ENCODE results near the gene HIP1R.

Gene HIP1R

GRCh38 chr12:122842505-122843405 lies 7.5 kb downstream of the HIP1R start:
- CTCF ChIA-PET = interaction anchor here (1.1 to 1.9 kb wide), 2 partner anchors 17 to 49 kb away, joined by 4 to 8 read pairs; no protein-coding TSS in a partner anchor
- H3K27ac ChIP-seq (ENCODE audit: extremely low read depth, low read depth, low read length) = no peak overlapping the region
- peaks cover 10% of the 10 kb centered on the region for H3K4me1 ChIP-seq (ENCODE audit: control insufficient read depth, insufficient read depth, low read length)
- H3K4me3 ChIP-seq (ENCODE audit: low read depth, low read length) = no peak overlapping the region
- TF ChIP-seq ZNF341 (tag by site-specific recombination; IDR thresholded peaks at IDR 0.05; ENCODE audit: low read depth) (no peak), ATF2 (tag by site-specific recombination; IDR thresholded peaks at IDR 0.05; ENCODE audit: low read depth) (no peak), GLIS2 (tag by site-specific recombination; IDR thresholded peaks at IDR 0.05) (0 out of 2 replicates have a peak, but pooled peaks have one; percentile 25)
- POLR2A ChIA-PET = interaction anchor here (0.6 to 1.2 kb wide), 3 partner anchors 43 to 132 kb away, joined by 3 to 4 read pairs (median 3); partner anchors contain the start of gene CCDC62
- H3K36me3 ChIP-seq (ENCODE audit: control insufficient read depth in 2 of 2, insufficient read depth in 1 of 2, low read length in 2 of 2) = peaks cover 0 to 7% of the 10 kb centered on the region in 2 experiments; a peak in 1 of 3 replicates
- no peaks in the 10 kb centered on the region for H3K9me3 ChIP-seq (ENCODE audit: control insufficient read depth, insufficient read depth, low read depth, low read length)

GRCh38 chr12:122843455-122843854 lies 8.2 kb downstream of the HIP1R start:
- Histone ChIP-seq H3K4me1 (ENCODE audit: control insufficient read depth, insufficient read depth, low read length) (peaks cover 5% of the 10 kb centered on the region; the same call in 1 of the 2 replicates), H3K36me3 (ENCODE audit: control insufficient read depth in 2 of 2, insufficient read depth in 1 of 2, low read length in 2 of 2) (peaks cover 0 to 10% of the 10 kb centered on the region in 2 experiments; a peak in 1 of 3 replicates), H3K27ac (ENCODE audit: extremely low read depth, low read depth, low read length) (no peak overlapping the region), H3K9me3 (ENCODE audit: control insufficient read depth, insufficient read depth, low read depth, low read length) (no peaks in the 10 kb centered on the region), H3K4me3 (ENCODE audit: low read depth, low read length) (no peak overlapping the region)
- CTCF ChIA-PET = interaction anchor here (1.9 kb wide), 1 partner anchor 50 kb away, joined by 8 read pairs; no protein-coding TSS in a partner anchor
- POLR2A ChIA-PET = interaction anchor here (0.6 to 1.6 kb wide), 3 partner anchors 10 to 131 kb away, joined by 3 read pairs; no protein-coding TSS in a partner anchor
- TF ChIP-seq ELK4 (IDR thresholded peaks at IDR 0.05; ENCODE audit: borderline replicate concordance, low read depth, low read length) = no peak
- TF ChIP-seq ZNF514 (tag by site-specific recombination; IDR thresholded peaks at IDR 0.05) = no peak
- no peak for TF ChIP-seq OSR2 (tag by site-specific recombination; IDR thresholded peaks at IDR 0.05)
- no peak for TF ChIP-seq ZNF175 (tag by site-specific recombination; IDR thresholded peaks at IDR 0.05)
- TF ChIP-seq, protein P1, sequence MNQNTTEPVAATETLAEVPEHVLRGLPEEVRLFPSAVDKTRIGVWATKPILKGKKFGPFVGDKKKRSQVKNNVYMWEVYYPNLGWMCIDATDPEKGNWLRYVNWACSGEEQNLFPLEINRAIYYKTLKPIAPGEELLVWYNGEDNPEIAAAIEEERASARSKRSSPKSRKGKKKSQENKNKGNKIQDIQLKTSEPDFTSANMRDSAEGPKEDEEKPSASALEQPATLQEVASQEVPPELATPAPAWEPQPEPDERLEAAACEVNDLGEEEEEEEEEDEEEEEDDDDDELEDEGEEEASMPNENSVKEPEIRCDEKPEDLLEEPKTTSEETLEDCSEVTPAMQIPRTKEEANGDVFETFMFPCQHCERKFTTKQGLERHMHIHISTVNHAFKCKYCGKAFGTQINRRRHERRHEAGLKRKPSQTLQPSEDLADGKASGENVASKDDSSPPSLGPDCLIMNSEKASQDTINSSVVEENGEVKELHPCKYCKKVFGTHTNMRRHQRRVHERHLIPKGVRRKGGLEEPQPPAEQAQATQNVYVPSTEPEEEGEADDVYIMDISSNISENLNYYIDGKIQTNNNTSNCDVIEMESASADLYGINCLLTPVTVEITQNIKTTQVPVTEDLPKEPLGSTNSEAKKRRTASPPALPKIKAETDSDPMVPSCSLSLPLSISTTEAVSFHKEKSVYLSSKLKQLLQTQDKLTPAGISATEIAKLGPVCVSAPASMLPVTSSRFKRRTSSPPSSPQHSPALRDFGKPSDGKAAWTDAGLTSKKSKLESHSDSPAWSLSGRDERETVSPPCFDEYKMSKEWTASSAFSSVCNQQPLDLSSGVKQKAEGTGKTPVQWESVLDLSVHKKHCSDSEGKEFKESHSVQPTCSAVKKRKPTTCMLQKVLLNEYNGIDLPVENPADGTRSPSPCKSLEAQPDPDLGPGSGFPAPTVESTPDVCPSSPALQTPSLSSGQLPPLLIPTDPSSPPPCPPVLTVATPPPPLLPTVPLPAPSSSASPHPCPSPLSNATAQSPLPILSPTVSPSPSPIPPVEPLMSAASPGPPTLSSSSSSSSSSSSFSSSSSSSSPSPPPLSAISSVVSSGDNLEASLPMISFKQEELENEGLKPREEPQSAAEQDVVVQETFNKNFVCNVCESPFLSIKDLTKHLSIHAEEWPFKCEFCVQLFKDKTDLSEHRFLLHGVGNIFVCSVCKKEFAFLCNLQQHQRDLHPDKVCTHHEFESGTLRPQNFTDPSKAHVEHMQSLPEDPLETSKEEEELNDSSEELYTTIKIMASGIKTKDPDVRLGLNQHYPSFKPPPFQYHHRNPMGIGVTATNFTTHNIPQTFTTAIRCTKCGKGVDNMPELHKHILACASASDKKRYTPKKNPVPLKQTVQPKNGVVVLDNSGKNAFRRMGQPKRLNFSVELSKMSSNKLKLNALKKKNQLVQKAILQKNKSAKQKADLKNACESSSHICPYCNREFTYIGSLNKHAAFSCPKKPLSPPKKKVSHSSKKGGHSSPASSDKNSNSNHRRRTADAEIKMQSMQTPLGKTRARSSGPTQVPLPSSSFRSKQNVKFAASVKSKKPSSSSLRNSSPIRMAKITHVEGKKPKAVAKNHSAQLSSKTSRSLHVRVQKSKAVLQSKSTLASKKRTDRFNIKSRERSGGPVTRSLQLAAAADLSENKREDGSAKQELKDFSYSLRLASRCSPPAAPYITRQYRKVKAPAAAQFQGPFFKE (tag by site-specific recombination; IDR thresholded peaks at IDR 0.05; ENCODE audit: borderline replicate concordance) = no peak
- no peak for TF ChIP-seq GLI2 (tag by site-specific recombination; IDR thresholded peaks at IDR 0.05; ENCODE audit: borderline replicate concordance, low read depth)
- TF ChIP-seq ZNF10 (tag by site-specific recombination; IDR thresholded peaks at IDR 0.05) = no peak
- no peak for TF ChIP-seq ZNF221 (tag by site-specific recombination; IDR thresholded peaks at IDR 0.05; ENCODE audit: borderline replicate concordance)
- no peak for TF ChIP-seq ZNF248 (tag by site-specific recombination; IDR thresholded peaks at IDR 0.05)
- TF ChIP-seq REST (tag by site-specific recombination; IDR thresholded peaks at IDR 0.05) = no peak
- TF ChIP-seq AEBP2 (tag by site-specific recombination; IDR thresholded peaks at IDR 0.05; ENCODE audit: borderline replicate concordance) = no peak
- no peak for TF ChIP-seq ZNF585B (tag by site-specific recombination; IDR thresholded peaks at IDR 0.05)
- no peak for TF ChIP-seq ZNF426 (tag by site-specific recombination; IDR thresholded peaks at IDR 0.05)
- no peak for TF ChIP-seq ZNF239 (tag by site-specific recombination; IDR thresholded peaks at IDR 0.05)
- no peak for TF ChIP-seq ZNF214 (tag by site-specific recombination; IDR thresholded peaks at IDR 0.05; ENCODE audit: borderline replicate concordance)

Data from HEK293 (cell line).